Stimulated activated CD8-positive, alpha-beta memory T cell treated with anti-CD3 and anti-CD28 coated beads, Interleukin-15, amount 100 ng/mL, for 4 hours (primary cell): ENCODE results near the gene MGAT5B.
"Not testable (repeated sequence)": the region's sequence is repeated elsewhere in the genome, so short reads cannot be mapped to it uniquely, and the experiment has no call there.

ENCODE experiments used
- DNase-seq, 2 donors: peaks; one replicate each; pipeline ENCODE4 v3.0.0-alpha.2; 2020; ENCODE audit warnings: low read depth in 2 of 2

The MGAT5B gene

DNA sequence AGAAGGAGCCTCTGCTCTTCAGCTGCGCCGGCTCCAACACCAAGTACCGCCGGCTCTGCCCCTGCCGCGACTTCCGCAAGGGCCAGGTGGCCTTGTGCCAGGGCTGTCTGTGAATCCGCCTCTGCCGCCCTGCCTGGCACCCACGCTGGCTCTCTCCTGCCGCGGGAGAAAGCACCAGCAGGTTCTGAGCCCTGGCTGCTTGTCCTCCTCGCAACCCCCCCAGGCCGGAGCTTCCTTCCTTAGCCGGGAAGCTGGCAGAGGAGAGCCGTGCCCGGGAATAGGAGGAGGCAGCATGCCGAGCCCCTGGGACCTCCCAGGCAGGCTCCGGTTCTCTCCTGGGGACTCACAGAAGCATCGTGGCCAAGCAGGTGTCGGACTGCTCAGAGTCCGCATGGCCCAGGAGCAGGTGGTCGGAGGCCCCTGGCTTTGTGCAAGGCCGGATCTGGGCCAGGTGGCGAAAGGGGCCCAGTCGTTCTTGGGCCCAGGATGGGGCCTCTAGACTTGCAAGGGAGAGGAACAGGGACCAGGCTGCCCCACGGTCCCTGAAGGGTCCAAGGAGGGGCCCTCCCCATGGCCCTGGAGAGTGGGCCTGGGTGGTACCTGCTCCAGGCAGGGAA is 80.6 kb downstream of the MGAT5B start:
- no peak for DNase-seq

DNA sequence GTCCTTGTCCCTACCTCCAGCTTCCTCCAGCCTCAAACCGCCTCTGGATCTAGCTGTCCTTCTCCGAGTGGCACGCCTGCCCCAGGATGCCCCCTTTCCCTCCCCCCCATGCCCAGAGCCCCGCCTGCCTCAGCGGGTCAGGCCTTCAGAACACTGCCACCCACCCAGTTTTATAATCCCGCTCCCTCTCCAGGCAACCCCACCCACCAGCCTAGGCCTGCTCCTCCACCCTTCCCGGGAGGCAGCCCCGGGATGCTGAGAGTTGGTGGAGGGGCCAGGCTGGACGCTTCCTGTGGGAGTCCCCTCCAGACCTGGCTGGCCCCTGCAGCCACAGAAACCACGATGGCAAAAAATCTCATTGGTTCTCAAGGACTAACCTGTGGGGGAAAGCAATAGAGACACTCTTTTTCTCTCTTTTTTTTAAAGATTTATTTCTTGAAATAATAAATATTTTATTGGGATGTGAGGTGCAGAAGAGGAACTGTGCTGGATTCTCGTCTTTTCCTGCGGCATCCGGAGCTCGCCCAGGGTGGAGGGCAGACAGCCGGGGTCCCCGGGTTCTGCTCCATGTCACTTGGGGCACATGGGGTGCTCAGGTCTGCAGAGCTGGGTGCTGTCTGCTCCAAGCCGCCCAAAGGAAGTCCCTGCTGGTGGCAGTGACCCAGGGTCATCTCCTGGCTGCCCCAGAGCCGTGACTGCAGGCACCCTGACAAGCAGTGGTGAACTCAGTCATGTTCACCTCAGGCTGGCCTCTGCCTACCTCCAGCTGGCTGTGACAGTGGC is 81.9 kb downstream of the MGAT5B start:
- DNase-seq: no peak

DNA sequence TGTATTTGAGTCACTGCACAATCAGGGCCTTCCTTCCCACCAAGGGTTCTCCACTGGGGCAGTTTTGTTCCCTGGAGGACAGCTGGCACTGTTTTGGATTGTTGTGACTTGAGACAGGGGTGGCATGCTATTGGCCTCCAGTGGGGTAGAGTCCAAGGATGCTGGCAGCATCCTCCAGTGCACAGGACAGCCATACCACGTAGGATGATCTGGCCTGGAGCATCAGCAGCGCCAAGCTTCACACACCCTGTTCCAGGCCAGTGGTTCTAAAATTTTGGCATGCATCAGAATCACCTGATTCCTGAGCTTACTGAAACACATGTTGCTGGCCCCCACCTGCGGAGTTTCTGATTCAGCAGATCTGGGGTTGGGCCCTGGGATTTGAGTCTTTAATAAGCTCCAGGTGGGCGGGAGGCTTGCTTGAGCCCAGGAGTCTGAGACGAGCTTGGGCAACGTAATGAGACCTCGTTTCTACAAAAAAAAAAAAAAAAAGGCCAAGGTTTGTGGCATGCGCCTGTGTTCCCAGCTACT is 83.2 kb downstream of the MGAT5B start:
- no peak for DNase-seq

DNA sequence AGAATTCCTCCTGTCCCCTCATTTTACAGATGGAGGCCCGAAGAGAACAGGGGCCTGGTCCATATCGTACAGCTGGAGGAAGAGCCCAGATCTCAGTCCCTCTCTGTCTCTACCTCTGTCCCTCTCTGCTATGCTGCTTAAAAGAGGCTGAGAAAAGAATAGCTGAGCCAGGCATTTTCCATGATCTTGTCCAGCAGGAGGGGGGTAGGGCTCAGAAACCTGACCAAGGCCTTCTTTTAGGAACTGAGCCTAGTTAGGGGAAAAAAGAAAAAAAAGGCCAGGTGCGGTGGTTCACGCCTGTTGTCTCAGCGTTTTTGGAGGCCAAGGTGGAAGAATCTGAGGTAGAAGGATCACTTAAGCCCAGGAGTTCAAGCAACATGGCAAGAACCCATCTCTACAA is 84.2 kb downstream of the MGAT5B start:
- no peak for DNase-seq

DNA sequence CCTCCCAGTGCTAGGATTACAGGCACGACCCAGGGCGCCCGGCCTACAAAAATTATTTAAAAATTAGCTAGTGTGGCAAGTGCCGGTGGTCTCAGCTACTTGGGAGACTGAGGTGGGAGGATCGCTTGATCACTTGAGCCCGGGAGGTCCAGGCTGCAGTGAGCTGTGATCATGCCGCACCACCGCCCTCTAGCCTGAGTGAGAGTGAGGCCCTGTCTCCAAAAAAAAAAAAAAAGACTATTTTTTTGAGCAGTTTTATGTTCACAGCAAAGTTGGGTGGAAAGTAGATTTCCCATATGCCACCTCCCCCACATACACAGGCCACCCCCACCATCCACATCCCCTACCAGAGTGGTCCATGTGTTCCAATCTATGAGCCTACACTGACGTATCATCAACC is 84.9 kb downstream of the MGAT5B start:
- no peak for DNase-seq

DNA sequence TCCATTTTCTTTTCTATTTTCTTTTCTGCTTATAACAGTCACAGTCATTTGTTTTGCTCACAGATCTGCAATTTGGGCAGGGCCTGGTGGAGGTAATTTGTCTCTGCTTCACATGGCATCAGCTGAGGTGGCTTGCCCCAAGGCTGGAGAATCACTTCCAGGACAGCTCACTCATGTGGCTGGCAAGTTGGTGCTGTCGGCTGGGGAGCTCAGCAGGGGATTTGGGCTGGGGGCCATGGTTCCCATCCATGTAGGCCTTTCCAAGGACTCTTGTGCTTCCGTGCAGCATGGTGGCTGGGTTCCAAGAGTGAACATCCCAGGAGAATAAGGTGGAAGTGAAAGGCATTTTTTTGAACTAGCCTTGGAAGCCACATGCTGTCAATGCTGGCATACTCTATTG is 85.7 kb downstream of the MGAT5B start:
- DNase-seq: no peak

DNA sequence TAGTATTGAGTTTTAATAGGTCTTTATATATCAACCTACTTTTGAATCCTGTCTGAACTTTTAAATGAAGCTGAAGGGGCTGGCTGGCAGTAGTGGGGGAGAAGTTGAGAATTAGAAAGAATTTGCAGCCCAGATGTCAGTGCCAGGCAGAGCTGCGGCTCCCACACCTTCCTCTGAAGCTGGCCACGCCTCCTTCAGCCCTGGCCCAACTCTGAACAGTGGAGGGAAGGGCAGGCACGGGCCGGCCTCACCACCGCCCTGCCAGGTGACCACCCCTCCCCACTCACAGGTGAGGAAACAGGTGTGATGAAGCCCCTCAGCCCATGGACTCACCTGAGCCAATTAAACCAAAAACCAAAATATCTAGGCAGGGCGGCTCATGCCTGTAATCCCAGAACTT is 87.0 kb downstream of the MGAT5B start:
- DNase-seq: no peak

DNA sequence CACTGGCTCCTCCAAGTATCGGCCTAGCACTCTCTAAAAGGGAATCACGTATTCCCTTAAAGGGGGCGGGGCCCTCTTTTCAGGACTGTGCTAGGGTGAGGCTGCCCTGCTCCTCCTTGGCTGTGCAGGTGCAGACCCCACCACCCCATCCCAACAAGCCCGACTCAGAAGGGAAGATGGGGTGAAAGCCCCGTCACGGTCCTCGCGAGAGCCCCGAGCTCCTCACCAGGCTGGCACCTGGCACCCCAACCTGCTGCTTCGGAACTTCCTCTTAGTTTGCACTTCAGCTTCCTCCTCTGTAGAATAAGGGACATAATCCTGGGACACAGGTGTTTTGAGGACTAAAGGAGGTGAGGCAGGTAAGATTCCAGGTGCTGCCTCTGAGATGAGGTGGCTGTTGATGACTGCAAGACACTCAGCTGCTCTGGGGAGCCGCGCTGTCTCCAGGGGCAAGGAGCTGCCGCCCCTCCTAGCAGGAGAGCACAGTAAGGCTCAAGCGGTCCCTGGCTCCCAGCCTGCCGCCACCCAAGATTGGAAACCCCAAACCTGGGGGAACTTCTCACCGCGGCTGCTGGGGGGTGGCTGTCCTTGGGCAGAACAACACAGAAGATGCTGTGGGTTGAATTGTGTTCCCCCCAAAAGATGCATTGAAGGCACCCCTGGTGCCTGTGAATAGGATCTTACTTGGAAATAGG is 88.8 kb downstream of the MGAT5B start:
- no peak for DNase-seq

DNA sequence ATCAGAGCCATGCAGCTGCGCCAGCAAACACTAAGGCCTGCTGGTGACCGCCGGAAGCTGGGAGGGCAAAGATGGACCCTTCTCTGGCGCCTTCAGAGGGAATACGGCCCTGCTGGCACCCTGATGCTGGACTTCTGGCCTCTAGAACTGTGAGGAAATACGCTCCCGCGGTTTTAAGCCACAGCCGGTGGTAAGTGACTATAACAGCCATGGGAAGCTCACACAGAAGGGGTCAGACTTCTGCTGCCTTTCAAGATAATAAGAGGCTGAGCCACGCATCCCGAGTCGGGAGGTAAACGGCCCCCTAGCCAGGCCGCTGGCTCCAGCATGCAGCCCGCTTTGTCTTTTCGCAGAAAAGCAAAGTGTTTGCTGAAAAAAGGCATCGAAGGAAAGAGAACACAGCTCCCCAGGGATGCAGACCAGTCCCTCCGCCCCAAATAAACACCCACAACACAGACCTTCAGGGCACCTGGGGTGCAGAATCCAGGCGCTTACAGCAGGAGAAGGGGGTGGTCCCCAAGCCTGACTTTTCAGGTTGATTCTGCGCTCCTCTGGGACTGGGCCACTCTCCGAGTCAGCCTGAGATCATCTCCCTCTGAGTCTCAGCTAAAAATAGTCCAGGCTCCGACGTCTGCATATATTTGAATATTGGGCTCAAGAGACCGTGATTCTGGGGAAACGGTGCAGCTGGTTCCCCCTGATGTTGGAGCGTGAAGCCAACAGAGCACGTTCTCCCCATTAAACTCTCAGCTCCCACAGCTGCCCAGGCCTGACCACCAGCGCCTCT is 89.7 kb downstream of the MGAT5B start:
- no peak for DNase-seq

DNA sequence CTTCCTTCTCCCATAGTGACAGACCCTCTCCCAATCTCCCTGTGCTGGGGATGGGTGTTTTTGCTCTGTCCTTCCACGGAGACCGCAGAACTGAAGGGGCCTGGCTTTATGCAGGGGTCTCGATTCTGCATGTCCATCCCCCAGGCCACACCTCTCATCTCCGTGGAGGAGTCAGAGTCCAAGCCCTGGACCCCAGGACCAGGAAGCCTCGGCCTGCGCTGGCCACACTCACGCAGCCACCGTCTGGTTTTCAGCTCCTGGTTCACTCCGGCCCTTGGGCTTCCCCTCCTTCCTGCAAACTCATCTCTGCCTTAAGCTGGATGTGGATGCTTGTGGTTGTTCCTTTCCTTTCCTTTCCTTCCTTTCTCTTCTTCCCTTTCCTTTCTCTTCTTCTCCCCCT is 90.8 kb downstream of the MGAT5B start:
- no peak for DNase-seq

DNA sequence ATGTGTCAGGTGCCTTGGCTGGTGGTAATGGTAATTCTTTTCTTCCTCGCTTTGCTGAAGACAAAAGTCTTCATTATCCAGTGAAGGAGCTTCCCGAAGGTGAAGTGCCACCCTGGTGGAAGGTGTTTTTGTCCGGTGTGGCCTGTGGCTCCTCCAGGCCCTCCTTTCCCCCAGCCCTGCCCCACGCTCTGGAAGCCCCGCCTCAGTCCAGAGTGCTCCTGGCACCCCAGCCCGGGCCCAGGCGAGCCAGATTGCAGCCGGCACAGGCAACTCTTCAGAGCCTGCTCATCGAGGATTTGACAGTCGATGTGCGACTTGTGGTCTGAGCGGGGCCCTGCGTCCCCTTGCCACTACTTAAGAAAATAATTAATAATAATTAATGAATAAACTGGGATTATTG is 93.7 kb downstream of the MGAT5B start:
- DNase-seq: no peak

DNA sequence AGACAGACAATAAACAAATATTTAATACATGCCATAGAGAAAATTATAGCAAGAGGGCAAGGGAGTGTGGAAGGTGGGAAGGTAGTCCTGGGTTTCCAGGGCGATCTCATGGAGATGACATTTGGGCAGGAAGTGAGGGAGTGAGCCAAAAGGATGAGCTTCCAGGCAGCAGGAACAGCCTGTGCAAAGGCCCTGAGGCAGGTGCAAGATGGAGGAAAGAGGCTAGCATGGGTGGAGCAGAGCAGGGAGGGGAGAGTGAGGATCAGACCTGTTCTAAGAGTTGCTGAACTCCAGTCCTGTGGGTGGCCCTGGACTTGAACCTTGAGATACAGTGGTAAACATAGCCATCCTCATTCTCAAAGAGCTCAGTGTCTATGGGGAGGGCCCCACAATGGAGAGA is 94.7 kb downstream of the MGAT5B start:
- no peak for DNase-seq

DNA sequence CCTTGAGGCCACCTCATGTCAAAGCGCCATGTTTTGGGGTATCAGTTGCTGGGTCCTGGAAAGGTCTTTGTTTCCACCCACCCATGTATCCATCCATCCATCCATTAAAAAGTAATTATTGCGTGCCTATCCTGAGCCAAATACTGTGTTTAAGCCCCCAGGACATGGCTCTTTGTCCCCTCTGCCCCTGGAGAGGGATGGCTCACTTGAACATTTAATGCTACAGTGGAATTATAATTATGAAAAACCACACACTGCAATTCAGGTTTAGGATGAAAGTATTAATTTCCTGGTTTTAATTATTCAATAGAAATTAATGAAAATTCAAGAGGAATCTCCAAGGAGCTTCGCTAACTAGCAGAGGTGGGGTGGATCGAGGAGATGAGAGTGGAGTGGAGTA is 97.8 kb downstream of the MGAT5B start:
- no peak for DNase-seq

DNA sequence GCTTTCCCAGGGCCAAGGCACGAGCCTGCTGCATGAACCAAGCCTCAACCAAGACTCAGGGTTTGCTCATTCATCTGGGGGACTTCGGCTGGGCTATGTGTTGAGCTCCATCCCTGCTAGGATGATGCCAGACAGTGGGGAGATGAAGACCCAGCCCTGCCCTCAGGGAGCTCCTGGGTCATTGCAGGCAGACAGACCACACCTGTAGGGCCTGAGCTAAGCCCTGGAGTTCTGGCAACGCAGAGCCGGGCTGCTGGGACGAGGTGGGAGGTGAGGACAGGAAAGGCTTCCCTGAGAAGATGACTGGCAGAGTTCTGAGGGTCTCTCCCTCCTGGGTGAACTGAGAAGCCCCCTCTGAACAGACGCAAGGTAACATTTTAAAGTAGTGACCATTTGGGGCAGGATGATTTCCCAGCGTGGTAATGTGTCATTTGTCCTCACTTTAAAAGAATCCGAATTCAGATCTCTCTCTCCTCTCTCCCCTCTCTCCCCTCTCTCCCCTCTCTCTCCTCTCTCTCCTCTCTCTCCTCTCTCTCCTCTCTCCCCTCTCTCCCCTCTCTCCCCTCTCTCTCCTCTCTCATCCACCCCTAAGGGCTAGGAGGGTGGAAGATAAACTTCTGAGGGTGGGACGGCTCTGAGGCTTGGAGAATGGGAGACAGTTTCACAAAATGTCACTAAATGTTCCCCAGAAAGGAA is 98.4 kb downstream of the MGAT5B start:
- no peak for DNase-seq

DNA sequence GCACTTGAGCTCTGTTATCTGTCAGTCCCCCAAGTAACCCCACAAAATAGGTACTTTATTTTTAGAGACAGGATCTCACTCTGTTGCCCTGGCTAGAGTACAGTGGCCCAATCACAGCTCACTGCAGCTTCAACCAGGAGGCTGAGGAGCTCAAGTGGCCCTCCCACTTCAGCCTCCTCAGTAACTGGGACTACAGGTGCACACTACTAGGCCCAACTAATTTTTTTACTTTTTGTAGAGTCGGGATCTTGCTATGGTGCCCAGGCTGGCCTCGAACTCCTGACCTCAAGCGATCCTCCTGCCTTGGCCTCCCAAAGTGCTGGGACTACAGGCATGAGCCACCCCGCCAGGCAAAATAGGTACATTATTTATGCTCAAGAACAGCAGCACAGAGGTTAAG is 99.6 kb downstream of the MGAT5B start:
- DNase-seq: no peak

DNA sequence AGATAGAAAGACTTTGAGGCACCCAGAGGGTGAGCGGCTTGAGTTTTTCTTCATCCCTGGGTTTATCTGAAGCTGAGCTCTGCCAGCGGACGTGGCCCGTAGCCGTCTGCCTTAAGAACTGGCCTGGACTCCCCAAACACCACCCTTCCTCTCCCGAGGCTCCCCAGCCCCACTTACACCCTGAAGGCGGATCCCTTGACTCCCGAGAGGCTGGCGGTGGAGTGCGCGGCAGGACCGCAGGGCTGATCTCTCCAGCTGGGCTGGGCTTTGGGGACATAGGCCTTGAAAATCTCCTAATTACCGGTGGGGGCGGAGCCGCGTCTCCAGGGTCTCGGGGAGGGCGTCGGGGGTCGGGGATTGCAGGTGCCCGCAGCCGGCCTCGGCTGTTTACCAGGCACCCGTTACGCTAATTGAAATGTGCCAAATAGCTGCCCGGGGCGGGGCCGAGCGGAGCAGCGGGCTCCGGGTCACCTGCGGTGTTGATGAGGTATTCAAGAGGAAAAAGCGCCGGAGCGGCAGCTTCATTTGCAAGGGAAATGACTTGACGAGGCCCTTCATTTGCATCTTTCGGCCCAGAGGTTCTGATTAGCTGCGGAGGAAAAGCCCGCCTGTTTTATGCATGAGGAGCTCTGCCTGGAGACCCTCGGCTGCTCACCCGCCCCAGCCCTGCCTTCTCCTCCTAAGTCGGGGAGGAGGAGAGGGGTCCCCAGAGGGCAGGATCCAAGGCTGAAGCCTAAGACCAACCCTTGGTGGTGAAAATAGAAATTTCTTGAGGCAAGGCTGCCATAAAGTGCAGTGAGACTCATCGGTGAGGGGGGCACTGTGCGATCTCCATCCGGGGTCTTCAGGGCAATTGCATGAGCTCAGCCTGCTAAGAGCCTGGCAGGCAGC is 100.7 kb downstream of the MGAT5B start:
- DNase-seq: peak in 1 of 2 donors; percentile 6

DNA sequence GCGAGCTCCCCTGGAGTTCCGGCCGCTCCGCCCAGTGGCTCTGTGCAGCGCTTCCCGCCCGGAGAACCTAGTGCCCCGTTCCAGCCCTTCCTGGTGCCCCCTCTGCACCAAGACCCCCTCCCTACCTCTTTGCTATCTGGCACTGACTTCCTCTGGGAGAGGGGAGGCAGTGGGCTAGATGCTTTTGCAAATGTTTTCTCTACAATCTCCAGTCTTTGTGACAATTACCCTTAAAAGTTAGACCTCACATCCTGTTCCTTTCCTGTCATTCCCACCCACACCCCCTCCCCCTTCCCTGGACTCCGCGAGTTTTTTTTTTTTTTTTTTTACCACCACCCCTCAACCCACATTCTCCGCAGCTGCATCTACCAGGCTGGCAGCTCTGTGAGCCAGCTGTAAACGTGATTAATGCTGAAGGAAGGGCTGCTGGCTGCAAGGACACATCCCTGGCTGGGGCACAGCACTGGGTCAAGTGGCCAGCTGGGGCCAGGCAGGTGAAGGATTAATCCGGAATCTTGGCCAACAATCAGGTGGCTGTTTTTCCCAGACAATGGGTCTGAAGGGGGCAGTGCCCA is 101.5 kb downstream of the MGAT5B start:
- no peak for DNase-seq

DNA sequence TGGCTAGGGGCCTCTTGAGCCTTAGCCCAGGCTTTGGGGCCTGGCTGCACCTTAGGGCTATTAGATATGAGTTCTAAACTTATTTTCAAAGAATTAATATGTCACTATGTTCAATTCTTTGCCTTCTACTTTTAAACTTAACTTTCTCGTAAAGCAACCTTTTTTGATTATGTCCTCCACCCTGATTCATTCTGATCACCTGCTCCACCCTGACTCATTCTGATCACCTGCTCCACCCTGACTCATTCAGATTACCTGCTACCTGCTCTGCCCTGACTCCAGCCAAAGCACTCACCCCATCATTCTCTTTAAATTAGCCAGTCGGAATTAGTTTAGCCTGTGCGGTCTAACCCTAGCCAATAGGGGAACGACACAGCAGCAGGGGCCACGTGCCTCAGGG is 102.0 kb downstream of the MGAT5B start:
- DNase-seq: not testable (repeated sequence)

DNA sequence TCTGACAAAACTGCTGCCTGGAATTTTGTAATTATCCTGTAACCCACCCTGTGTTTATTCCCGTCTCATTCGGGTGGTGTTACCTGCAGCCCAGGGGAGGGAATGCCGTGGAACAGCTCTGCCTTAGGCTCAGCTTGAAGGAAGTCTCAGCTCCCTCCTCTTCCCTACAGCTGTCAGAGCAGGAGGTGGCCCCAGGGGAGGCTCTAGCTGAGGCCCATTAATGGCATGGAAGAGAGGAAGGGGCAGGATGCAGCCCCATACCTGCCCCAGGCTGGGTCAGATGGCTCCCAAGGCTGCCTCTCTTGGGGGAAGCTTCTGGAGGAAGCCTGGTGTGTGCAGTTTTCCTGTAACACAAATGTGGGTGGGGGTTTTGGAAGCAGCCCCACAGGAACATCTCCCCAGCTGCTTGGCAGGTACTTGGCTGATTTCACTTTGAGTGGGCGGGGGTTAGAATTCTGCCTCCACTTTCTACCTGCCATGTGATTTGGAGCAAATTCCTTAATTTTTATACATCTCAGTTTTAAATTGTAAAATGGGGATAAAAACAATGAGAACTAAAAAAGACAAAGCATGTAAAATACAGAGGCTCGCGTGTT is 103.9 kb downstream of the MGAT5B start:
- no peak for DNase-seq

DNA sequence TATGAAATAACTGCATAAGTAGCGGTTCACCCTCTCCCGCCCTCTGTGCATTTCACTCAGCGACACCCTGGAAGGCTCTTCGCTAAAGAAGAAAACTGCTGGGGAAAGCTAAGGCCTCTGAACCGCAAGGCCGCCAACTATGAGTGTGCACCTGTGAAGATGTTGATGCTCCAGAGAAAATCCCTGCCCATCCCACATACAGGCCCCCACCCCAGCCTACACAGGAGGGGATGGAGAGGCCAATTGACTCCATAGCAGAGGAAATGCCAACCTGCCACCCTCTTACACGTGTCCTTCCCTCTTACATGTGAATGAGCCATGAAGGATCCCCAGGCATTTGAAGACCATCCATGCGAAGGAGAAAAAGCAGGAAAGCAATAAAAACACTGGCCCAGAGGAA is 104.8 kb downstream of the MGAT5B start:
- no peak for DNase-seq
